Measurements from ENCODE around the gene INSYN2B. TPM values are rescaled to one million over a fixed set of nuclear protein-coding genes. Genes with fewer than 3 reads are reported as not detected.
A peak's percentile ranks its signal among the peaks of the same experiment; 100 is the strongest.

INSYN2B gene
- total and polyA plus RNA-seq, 9 donors: 0.12 to 3.3 (median 1.1) TPM; not detected in 1

- DNase-seq: no peak
- H3K27me3 ChIP-seq: no peaks in the 10 kb centered on the region
- 64 to 68% (median 66%) methylated on average over 5 of the region's 5 CpGs for WGBS, 3 donors
- H3K9me3 ChIP-seq: no peaks in the 10 kb centered on the region
- TF ChIP-seq EP300 (IDR thresholded peaks at IDR 0.05) (no peak), CTCF (IDR thresholded peaks at IDR 0.05) (no peak)
- no peak overlapping the region for H3K27ac ChIP-seq
- no peaks in the 10 kb centered on the region for H3K4me1 ChIP-seq (ENCODE audit: insufficient read depth)
- H3K36me3 ChIP-seq: no peaks in the 10 kb centered on the region
- intact Hi-C loops (cut with DNase I): no loop called here
- no peak overlapping the region for H3K4me3 ChIP-seq
Measured at GRCh38 chr5:169826618-169827017, 153.7 kb downstream of the INSYN2B start.

GRCh38 chr5:169817031-169817430 lies 163.3 kb downstream of the INSYN2B start:
- intact Hi-C loops (cut with DNase I): no loop called here
- 86 to 89% (median 86%) methylated on average over 2 of the region's 2 CpGs for WGBS, 3 donors
- Histone ChIP-seq H3K9me3 (no peaks in the 10 kb centered on the region), H3K4me3 (no peak overlapping the region), H3K36me3 (no peaks in the 10 kb centered on the region), H3K4me1 (ENCODE audit: insufficient read depth) (no peaks in the 10 kb centered on the region), H3K27ac (no peak overlapping the region), H3K27me3 (no peaks in the 10 kb centered on the region)
- no peak for TF ChIP-seq POLR2A (IDR thresholded peaks at IDR 0.05)
- no peak for TF ChIP-seq CTCF (IDR thresholded peaks at IDR 0.05)
- no peak for TF ChIP-seq EP300 (IDR thresholded peaks at IDR 0.05)
- DNase-seq: no peak

DNA sequence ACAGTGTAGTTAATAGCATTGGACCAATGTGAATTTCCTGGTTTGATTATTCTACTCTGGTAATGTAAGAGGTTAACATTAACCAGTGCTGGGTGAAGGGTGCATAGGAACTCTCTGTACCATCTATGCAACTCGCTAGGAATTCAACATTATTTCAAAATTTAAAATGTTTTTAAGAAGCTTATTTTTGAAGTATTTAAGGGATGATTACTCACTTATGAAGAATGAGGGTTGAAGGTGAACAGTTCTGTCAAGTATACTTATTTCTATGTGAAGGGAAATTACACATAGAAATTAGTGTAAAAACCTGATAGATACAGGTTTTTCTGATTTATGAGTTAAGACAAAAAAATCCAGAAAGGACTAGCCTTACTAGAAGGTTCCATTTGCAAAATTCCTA lies 165.8 kb downstream of the INSYN2B start:
- no peaks in the 10 kb centered on the region for H3K27me3 ChIP-seq
- intact Hi-C loops (cut with DNase I): no loop called here
- no peak overlapping the region for H3K27ac ChIP-seq
- 61 to 73% (median 62%) methylated on average over 1 of the region's 1 CpG for WGBS, 3 donors
- no peak overlapping the region for H3K4me3 ChIP-seq
- no peaks in the 10 kb centered on the region for H3K4me1 ChIP-seq (ENCODE audit: insufficient read depth)
- H3K36me3 ChIP-seq: no peaks in the 10 kb centered on the region
- no peaks in the 10 kb centered on the region for H3K9me3 ChIP-seq
- DNase-seq: no peak
- TF ChIP-seq EP300 (IDR thresholded peaks at IDR 0.05) (no peak), CTCF (IDR thresholded peaks at IDR 0.05) (no peak), POLR2A (IDR thresholded peaks at IDR 0.05) (no peak)

MicroRNAs encoded within 50 kb of the gene (microRNA counts, 767-probe panel; counts per million panel counts)
- microRNA hsa-miR-378e: 4,118 counts per million, percentile 90 among the panel's probes with 10 or more counts

Small RNA genes within 50 kb of the gene (microRNA-seq; reads per million reads assigned to microRNA genes)
- 0 reads per million in 3 donors for gene MIR378E

Small RNA genes within 50 kb of the gene (small RNA-seq; reads per million reads assigned to genes)
- not detected for gene MIR378E

Other genes with a start within 250 kb of the INSYN2B start
- gene FOXI1, start 125.4 kb upstream of the INSYN2B start, total RNA-seq: not detected
- gene FOXI1, start 125.4 kb upstream of the INSYN2B start, polyA plus RNA-seq: not detected

All from ovary (tissue), 9 donors.